ENCODE data around the gene CCR6. TPM values are rescaled to one million over a fixed set of nuclear protein-coding genes. Genes with fewer than 3 reads are reported as not detected.
"Not testable (repeated sequence)": the region's sequence is repeated elsewhere in the genome, so short reads cannot be mapped to it uniquely, and the experiment has no call there.

CCR6 gene
- total and polyA plus RNA-seq, 9 donors, result 0.11 to 0.76 TPM; not detected in 7

GRCh38 chr6:167165858-167166471 lies 43.1 kb downstream of the CCR6 start:
- no peaks in the 10 kb centered on the region for H3K9me3 ChIP-seq (replicated peaks; ENCODE audit: control insufficient read depth, low read depth, low read length)
- H3K36me3 ChIP-seq (ENCODE audit: control insufficient read depth, insufficient read depth, low read length), result no peaks in the 10 kb centered on the region
- no peak for DNase-seq
- WGBS (ENCODE audit: insufficient coverage), result no CpG with 5 or more reads among the region's 2 CpGs
- H3K4me1 ChIP-seq (ENCODE audit: control insufficient read depth, insufficient read depth, low read length), result no peaks in the 10 kb centered on the region
- H3K27me3 ChIP-seq (ENCODE audit: control insufficient read depth, insufficient read depth, low read length), result peaks cover 6% of the 10 kb centered on the region
- no peak overlapping the region for H3K27ac ChIP-seq (ENCODE audit: low read length)
- no peak overlapping the region for H3K4me3 ChIP-seq (ENCODE audit: low read length)

- H3K4me1 ChIP-seq (ENCODE audit: control insufficient read depth, insufficient read depth, low read length); H3K4me3 ChIP-seq (ENCODE audit: low read length); H3K27ac ChIP-seq (ENCODE audit: low read length); H3K36me3 ChIP-seq (ENCODE audit: control insufficient read depth, insufficient read depth, low read length); DNase-seq; H3K9me3 ChIP-seq (replicated peaks; ENCODE audit: control insufficient read depth, low read depth, low read length); H3K27me3 ChIP-seq (ENCODE audit: control insufficient read depth, insufficient read depth, low read length): not testable (repeated sequence)
- WGBS (ENCODE audit: insufficient coverage), result no CpG with 5 or more reads among the region's 10 CpGs
These were observed 44.8 kb downstream of the CCR6 start for GRCh38 chr6:167167699-167168098.

DNA sequence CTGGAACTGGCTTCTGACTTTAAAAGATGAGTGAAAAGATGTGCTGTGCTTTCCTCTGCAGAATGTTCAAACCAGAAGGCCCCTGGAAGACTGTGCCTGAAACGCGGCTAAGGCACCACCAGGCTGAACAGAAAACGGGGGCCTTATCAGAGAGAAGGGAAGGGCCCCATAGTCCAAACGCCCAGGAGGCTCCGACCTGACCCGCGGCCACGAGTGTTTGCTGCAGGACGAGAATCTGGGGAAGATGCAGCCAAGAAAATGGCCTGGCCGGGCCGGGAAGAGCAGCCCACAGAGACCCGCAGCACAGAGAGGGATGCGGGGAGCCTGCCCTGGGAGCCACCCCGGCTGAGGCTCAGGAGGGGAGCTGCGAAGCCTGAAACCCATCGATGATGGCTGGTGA lies 45.4 kb downstream of the CCR6 start:
- H3K27me3 ChIP-seq (ENCODE audit: control insufficient read depth, insufficient read depth, low read length); DNase-seq; H3K9me3 ChIP-seq (replicated peaks; ENCODE audit: control insufficient read depth, low read depth, low read length); H3K27ac ChIP-seq (ENCODE audit: low read length); H3K4me1 ChIP-seq (ENCODE audit: control insufficient read depth, insufficient read depth, low read length); H3K4me3 ChIP-seq (ENCODE audit: low read length); H3K36me3 ChIP-seq (ENCODE audit: control insufficient read depth, insufficient read depth, low read length): not testable (repeated sequence)
- WGBS (ENCODE audit: insufficient coverage), result no CpG with 5 or more reads among the region's 16 CpGs

DNA sequence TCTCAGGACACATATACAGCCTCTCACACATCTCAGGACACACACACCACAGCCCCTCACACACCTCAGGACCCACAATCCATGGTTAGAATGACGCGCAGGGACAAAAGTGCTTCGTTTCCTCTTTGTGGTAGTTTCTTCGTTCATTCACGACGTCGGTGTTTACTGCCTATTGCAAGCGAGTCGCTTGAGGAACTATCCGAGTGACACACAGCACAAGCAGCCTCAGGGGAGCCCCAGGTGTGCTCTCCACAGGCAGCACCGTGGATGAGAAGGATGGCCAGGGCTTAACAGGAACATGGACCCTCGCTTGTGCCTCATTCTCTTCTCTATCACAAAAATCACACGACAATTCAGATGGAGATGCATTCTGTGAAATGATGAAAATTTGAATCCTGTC lies 47.0 kb downstream of the CCR6 start:
- WGBS (ENCODE audit: insufficient coverage), result no CpG with 5 or more reads among the region's 13 CpGs
- H3K9me3 ChIP-seq (replicated peaks; ENCODE audit: control insufficient read depth, low read depth, low read length); H3K27ac ChIP-seq (ENCODE audit: low read length): not testable (repeated sequence)

DNA sequence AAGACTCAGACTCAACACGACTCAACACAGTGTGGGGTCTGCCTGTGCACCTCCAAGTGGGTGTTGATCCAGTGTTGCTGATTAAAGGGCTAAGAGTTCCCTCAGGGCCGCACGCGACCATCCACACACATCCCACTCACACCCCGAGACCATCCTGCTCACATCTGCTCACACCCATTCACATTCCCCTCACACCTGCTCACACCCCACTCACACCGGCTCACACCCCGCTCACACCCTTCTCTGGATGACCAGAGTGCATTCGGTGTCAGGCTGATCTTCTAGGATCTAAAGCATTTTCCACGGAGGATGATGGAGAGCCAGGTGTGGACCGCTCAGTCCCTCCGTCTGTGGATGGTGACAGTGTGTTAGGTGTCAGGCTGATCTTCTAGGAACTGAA lies 48.4 kb downstream of the CCR6 start:
- not testable (repeated sequence) for H3K4me1 ChIP-seq (ENCODE audit: control insufficient read depth, insufficient read depth, low read length); H3K9me3 ChIP-seq (replicated peaks; ENCODE audit: control insufficient read depth, low read depth, low read length); H3K27me3 ChIP-seq (ENCODE audit: control insufficient read depth, insufficient read depth, low read length); H3K4me3 ChIP-seq (ENCODE audit: low read length); H3K36me3 ChIP-seq (ENCODE audit: control insufficient read depth, insufficient read depth, low read length); H3K27ac ChIP-seq (ENCODE audit: low read length); DNase-seq
- WGBS (ENCODE audit: insufficient coverage), result 85% methylated on average over 8 of the region's 11 CpGs

More for the DNA sequence above, 47.0 kb downstream of the CCR6 start:
- not testable (repeated sequence) for H3K27me3 ChIP-seq (ENCODE audit: control insufficient read depth, insufficient read depth, low read length); H3K4me3 ChIP-seq (ENCODE audit: low read length); DNase-seq; H3K36me3 ChIP-seq (ENCODE audit: control insufficient read depth, insufficient read depth, low read length); H3K4me1 ChIP-seq (ENCODE audit: control insufficient read depth, insufficient read depth, low read length)

DNA sequence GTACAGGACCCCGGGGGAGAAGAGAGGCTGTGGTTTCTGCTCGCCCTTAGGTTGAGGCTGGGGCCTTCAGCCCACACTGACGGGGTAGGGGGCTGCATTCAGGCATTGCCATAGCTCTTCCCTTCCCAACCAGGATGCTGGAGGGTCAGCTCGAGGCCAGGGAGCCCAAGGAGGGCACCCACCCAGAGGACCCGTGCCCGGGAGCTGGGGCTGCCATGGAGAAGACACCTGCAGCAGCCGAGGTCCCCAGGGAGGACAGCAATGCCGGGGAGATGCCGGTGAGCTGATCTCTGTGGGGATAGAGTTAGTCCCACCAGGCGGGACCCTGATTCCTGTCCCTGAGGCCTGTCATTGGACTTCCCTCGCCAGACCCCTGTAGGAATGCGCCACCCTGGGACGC lies 49.1 kb downstream of the CCR6 start:
- DNase-seq; H3K4me1 ChIP-seq (ENCODE audit: control insufficient read depth, insufficient read depth, low read length); H3K9me3 ChIP-seq (replicated peaks; ENCODE audit: control insufficient read depth, low read depth, low read length); H3K27ac ChIP-seq (ENCODE audit: low read length); H3K36me3 ChIP-seq (ENCODE audit: control insufficient read depth, insufficient read depth, low read length); H3K27me3 ChIP-seq (ENCODE audit: control insufficient read depth, insufficient read depth, low read length); H3K4me3 ChIP-seq (ENCODE audit: low read length): not testable (repeated sequence)
- WGBS (ENCODE audit: insufficient coverage), result 85% methylated on average over 5 of the region's 13 CpGs

GRCh38 chr6:167177271-167177670 lies 54.4 kb downstream of the CCR6 start:
- not testable (repeated sequence) for DNase-seq; H3K27ac ChIP-seq (ENCODE audit: low read length); H3K27me3 ChIP-seq (ENCODE audit: control insufficient read depth, insufficient read depth, low read length); H3K4me3 ChIP-seq (ENCODE audit: low read length); H3K36me3 ChIP-seq (ENCODE audit: control insufficient read depth, insufficient read depth, low read length); H3K9me3 ChIP-seq (replicated peaks; ENCODE audit: control insufficient read depth, low read depth, low read length); H3K4me1 ChIP-seq (ENCODE audit: control insufficient read depth, insufficient read depth, low read length)
- WGBS (ENCODE audit: insufficient coverage), result no CpG with 5 or more reads among the region's 14 CpGs

GRCh38 chr6:167178896-167179655 lies 56.2 kb downstream of the CCR6 start:
- H3K27ac ChIP-seq (ENCODE audit: low read length); H3K4me1 ChIP-seq (ENCODE audit: control insufficient read depth, insufficient read depth, low read length); H3K36me3 ChIP-seq (ENCODE audit: control insufficient read depth, insufficient read depth, low read length); DNase-seq; H3K9me3 ChIP-seq (replicated peaks; ENCODE audit: control insufficient read depth, low read depth, low read length); H3K4me3 ChIP-seq (ENCODE audit: low read length); H3K27me3 ChIP-seq (ENCODE audit: control insufficient read depth, insufficient read depth, low read length): not testable (repeated sequence)
- WGBS (ENCODE audit: insufficient coverage), result 71% methylated on average over 6 of the region's 31 CpGs

DNA sequence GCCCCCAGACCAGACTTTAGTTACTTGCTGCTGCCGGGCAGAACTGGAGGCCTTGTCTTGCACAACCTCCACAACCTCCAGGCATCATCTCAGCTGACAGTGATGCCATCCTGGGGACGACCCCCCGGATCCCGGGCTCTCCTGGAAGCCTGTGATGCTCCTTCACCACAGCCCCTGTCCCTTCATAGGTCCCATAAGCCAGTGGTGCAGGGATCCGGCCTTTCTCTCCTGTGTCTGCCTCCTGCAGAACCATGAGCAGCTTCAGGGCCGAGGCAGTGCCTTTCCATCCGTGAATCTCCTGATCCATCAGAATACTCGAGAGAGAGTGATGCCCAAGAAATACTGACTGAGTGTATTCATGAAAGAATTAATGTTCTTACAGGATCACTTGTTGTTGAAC lies 57.2 kb downstream of the CCR6 start:
- not testable (repeated sequence) for H3K27me3 ChIP-seq (ENCODE audit: control insufficient read depth, insufficient read depth, low read length); H3K4me3 ChIP-seq (ENCODE audit: low read length); H3K9me3 ChIP-seq (replicated peaks; ENCODE audit: control insufficient read depth, low read depth, low read length); H3K4me1 ChIP-seq (ENCODE audit: control insufficient read depth, insufficient read depth, low read length); H3K36me3 ChIP-seq (ENCODE audit: control insufficient read depth, insufficient read depth, low read length); H3K27ac ChIP-seq (ENCODE audit: low read length); DNase-seq
- 95% methylated on average over 4 of the region's 8 CpGs for WGBS (ENCODE audit: insufficient coverage)

DNA sequence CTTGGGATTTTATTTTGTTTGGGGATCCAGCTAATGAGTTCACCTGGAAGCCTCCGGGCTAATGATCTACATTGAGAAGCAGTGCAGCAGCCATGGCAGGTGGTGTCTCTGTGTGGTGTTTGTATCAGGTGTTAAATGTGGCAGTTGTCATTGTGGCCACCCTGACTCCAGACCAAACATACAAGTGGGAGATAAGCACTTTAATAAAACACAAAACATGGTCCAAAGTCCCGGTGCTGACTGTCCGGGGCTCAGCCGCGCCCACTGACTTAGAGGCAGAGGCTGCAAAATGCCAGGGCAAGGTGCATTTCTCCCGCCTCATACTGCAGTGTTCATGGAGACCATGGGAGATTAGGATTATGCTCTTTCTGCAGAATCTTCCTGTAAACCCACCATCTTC lies 58.5 kb downstream of the CCR6 start:
- not testable (repeated sequence) for DNase-seq; H3K27me3 ChIP-seq (ENCODE audit: control insufficient read depth, insufficient read depth, low read length); H3K9me3 ChIP-seq (replicated peaks; ENCODE audit: control insufficient read depth, low read depth, low read length); H3K4me1 ChIP-seq (ENCODE audit: control insufficient read depth, insufficient read depth, low read length); H3K36me3 ChIP-seq (ENCODE audit: control insufficient read depth, insufficient read depth, low read length); H3K27ac ChIP-seq (ENCODE audit: low read length); H3K4me3 ChIP-seq (ENCODE audit: low read length)
- WGBS (ENCODE audit: insufficient coverage), result no CpG with 5 or more reads among the region's 6 CpGs

Measured in muscle of leg (tissue), 11 donors.